GM18519 (cell line): Measurements from ENCODE around the gene PTBP3.
A peak's percentile ranks its signal among the peaks of the same experiment; 100 is the strongest.
"Not testable (repeated sequence)": the region's sequence is repeated elsewhere in the genome, so short reads cannot be mapped to it uniquely, and the experiment has no call there.

Experiments used
- ATAC-seq: cut with Tn5 transposase; IDR thresholded peaks from one replicate; pipeline ENCODE4 v1.9.1; 2021; ENCODE audit warnings: mild to moderate bottlenecking, moderate library complexity; ENCODE audit not compliant: unreplicated experiment, low FRiP score

The PTBP3 gene

GRCh38 chr9:112224401-112225289 lies 108.8 kb downstream of the PTBP3 start:
- ATAC-seq = peak; percentile 59

DNA sequence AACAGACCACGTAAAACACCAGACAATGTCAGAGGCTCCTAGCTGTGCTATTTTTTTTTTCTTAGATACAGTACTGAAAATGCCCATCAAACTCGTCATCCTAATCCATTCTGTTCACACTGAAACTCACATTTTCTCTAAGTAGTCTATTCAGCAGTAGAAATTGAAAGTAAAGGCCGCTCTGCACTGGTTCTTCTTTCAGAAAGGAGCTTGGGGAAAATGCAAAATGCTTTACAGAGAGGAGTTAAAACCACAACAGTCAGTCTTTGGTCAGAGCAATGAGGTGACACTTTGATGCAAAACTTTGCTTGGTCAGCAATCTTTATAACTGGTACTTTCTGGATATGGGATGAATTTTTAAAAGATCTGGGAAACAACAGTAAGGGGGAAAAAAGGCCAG lies 114.5 kb downstream of the PTBP3 start:
- peak; percentile 91 for ATAC-seq

GRCh38 chr9:112212926-112213325 lies 120.5 kb downstream of the PTBP3 start:
- no peak for ATAC-seq

DNA sequence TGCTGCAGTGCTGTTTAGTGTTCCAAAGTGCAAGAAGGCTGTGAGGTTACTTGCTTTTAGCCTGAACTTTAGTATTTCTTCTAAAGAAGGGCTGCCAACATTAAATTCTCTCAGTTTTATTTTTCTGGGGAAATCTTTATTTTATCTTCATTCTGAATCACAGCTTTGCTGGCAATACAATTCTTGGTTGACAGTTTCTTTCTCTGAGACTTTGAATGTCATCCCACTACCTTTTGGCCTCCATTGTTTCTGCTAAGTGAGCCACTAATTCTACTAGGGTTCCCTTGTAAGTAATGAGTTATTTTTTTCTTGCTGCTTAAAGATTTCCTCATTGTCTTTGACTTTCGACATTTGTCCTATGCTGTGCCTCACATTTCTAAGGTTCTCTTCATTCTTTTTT lies 126.0 kb downstream of the PTBP3 start:
- no peak for ATAC-seq

GRCh38 chr9:112203536-112203935 lies 129.9 kb downstream of the PTBP3 start:
- ATAC-seq = no peak

GRCh38 chr9:112200711-112201110 lies 132.7 kb downstream of the PTBP3 start:
- ATAC-seq = no peak

GRCh38 chr9:112198646-112199045 lies 134.8 kb downstream of the PTBP3 start:
- ATAC-seq = no peak

- ATAC-seq = no peak
Measured at GRCh38 chr9:112194969-112195431, 138.4 kb downstream of the PTBP3 start.

GRCh38 chr9:112193572-112194288 lies 139.7 kb downstream of the PTBP3 start:
- ATAC-seq = no peak

DNA sequence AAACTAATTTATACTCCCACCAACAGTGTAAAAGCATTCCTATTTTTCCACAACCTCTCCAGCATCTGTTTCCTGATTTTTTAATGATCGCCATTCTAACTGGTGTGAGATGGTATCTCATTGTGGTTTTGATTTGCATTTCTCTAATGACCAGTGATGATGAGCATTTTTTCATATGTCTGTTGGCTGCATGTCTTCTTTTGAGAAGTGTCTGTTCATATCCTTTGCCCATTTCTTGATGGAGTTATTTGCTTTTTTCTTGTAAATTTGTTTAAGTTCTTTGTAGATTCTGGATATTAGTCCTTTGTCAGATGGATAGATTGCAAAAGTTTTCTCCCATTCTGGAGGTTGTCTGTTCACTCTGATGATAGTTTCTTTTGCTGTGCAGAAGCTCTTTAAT lies 143.1 kb downstream of the PTBP3 start:
- not testable (repeated sequence) for ATAC-seq

DNA sequence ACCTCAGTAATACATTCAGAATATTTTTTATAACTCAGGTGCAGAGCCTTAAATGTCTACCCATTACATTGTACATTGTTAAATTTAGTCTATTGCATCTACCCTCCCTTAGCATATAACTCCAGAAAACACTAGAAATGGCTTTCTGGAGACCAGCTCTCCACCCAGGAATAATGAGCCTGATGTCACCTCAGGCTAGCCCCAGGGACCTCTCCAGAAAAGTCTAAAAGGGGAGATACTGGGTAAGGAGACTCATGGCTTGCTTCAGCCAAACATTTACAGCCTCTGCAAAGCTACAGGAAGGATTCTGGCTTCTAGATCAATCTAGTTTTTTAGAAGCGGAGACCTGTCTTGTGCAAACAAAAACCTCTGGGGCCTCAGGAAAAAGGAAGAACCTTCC lies 144.5 kb downstream of the PTBP3 start:
- no peak for ATAC-seq

- ATAC-seq = no peak
Measured at GRCh38 chr9:112187404-112187803, 146.0 kb downstream of the PTBP3 start.

DNA sequence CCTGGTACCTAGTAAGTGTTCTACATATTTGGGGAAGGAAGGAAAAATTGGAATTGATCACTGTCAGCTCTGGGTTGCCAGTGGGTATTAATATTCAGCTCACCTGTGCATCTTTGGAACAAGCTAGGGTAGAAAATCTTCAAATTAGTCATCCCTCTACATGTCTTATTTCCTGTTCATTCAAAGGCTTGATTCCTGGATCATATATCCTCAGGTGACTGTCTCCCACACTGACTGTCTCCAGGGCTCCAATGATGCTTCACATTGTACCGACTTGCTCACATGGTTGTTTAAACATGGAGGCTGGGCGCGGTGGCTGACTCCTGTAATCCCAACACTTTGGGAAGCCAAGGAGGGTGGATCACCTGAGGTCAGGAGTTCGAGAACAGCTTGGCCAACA lies 146.7 kb downstream of the PTBP3 start:
- ATAC-seq = no peak

DNA sequence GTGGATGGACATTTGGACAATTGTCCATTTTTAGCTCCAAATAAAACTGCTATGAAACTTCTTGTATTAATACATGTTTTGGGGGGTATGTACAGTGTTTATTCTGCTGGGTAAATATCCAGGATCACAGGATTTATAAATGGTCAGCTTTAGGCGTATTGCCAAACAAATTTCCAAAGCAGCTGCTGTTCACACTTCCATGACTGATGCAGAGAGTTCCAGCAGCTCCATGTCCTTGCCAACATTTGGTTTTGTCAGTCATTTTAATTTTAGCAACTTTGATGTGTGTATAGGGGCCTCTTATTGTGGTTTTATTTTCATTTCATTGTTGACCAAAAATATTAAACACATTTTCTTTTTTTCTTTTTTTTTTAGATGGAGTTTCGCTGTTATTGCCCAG lies 148.5 kb downstream of the PTBP3 start:
- ATAC-seq = no peak

- ATAC-seq = no peak
Measured at GRCh38 chr9:112184221-112184620, 149.2 kb downstream of the PTBP3 start.

DNA sequence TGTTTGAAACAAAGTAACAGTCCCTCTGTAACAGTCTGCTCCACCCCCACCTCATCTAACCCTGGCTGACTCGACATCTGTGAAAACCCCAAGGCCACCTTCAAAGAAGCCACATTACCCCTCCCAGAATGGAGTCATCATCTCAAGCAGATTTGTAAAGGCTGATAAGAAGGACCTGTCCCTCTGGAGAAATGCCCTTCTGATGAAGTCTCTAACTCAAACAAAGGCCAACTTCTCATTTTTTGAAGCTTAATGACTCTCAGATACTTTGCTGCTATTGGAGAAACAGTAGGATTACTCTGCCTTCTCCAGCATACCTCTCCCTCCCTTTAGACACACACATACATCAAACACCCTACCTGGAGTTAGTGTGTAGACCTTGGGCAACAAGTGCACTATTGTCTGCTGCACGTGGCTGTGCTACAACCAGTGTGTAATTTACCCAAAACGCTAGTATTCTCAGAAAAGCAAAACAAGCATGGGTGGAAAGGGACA lies 153.0 kb downstream of the PTBP3 start:
- no peak for ATAC-seq

DNA sequence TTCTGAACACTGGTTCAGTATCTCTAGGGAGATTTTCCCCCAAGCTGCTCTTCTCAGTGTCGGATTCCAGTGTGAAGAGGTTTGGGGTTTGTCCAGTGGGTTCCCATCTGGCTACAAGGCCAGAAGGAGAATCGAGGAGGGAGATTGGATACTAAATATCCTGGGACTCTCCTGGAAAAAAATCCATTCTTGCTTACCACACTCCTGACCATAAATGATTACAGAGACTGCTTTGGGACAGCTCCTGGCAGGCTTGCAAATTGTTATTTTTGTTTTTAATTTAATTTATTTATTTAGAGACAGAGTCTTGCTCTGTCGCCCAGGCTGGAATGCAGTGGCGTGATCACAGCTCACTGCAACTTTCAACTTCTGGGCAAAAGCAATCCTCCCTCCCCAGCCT lies 153.6 kb downstream of the PTBP3 start:
- ATAC-seq = no peak

DNA sequence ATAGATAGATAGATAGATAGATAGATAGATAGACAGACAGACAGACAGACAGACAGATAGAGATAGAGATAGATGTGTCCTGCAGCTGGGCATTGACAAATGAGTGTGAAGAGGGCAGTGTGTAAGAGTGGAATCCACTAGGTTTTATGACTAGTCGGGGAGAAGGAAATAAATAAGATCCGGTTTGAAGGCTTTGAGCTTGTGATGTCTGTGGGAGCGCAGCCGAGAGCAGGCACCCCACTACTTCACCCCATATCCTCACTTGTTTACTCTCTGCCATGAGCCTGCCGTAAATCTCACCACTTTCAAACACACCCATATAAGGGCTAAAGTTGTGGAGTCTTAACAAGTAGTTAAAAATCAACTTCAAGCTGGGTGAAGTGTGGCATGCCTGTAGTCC lies 156.9 kb downstream of the PTBP3 start:
- ATAC-seq = no peak

DNA sequence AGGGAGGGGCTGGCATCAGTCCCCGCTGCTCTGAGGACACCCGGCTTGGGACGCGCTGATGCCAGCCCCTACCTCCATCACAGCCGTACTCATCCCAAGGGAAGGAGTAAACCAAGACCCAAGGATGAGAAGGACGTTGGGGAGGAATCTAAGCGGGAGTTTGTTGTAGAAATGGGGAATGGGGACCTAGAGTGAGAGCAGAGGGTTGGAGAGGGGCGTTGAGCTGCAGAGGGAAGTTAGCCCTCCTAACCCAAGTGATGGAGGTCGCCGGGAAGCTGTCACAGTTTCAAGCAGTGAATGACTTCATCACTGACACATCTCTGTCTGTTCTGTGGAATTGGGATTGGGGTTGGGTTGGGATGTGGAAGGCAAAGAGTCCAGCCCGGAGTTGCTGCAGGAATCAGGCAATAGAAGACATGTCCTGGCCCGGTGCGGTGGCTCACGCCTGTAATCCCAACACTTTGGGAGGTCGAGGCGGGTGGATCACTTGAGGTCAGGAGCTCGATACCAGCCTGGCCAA lies 157.6 kb downstream of the PTBP3 start:
- no peak for ATAC-seq

DNA sequence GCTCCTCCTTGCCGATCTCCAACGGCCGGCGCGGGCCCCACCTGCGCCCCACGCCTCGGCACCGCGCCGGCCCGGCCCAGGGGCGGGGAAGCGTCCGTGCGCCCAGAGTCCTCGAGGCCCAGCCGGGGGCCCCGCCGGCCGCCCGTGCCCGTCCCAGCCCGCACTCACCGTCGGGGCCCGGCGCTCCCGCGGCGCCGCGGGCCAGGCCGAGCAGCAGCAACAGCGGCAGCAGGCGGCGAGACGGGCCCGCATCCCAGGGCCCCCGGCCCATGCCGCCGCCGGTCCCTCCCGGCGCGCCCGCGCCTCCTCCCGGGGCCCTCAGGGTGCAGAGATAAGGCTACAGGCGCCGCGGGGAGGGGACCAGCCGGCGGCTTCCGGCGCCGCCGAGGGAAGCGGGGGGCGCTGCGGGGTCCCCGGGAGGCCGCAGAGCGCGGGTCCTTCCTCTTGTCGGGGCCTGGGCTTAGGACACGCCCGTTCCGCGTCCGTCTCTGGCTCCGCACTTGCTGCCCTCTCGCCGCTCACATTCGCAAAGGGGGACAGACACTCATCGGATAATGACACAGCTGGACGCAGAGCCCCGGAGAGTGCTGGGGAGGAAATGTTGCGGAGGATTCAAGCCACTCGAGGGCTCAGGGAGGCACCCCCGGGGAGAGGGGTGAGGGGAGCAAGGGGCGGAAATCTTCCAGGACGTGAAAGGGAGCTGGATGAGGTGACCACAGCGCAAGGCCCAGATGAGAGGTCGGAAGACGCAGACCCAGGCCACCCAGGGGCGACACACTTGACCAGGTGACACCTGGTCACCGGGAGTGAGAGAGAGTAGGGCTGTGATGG lies 158.2 kb downstream of the PTBP3 start, which contains the start of gene SUSD1:
TSS of gene SUSD1 (minus strand) at position 333 of the 831 bp plus-strand sequence. CDS start at position 271, 62 bp downstream.
- peak; percentile 35 for ATAC-seq
